K562 (cell line): ENCODE measurements around the gene SLC46A3. TPM values are rescaled to one million over a fixed set of nuclear protein-coding genes. Genes with fewer than 3 reads are reported as not detected.

Experiments used
- CTBP1 ChIP-seq: fragments of 450-650 bp; IDR thresholded peaks from 2 replicates; pipeline ENCODE4 v1.6.1; 2016; ENCODE audit warnings: borderline replicate concordance
- DLX4 ChIP-seq: fragments of 250-450 bp; sonication (Bioruptor Pico); IDR thresholded peaks from 2 replicates; pipeline ENCODE4 v1.6.1; 2021; ENCODE audit warnings: mild to moderate bottlenecking
- E4F1 ChIP-seq: fragments of 250-450 bp; sonication (Bioruptor Pico); IDR thresholded peaks from 2 replicates; pipeline ENCODE4 v1.5.0; 2021; ENCODE audit warnings: mild to moderate bottlenecking, borderline replicate concordance
- EP400 ChIP-seq: fragments of 450-650 bp; IDR thresholded peaks from 2 replicates; pipeline ENCODE4 v1.6.1; 2017; ENCODE audit warnings: antibody characterized with exemption, mild to moderate bottlenecking, moderate library complexity
- EWSR1 ChIP-seq: fragments of 450-650 bp; IDR thresholded peaks from 2 replicates; pipeline ENCODE4 v1.6.1; 2018; ENCODE audit warnings: borderline replicate concordance, mild to moderate bottlenecking, low read depth, moderate library complexity; ENCODE audit not compliant: partially characterized antibody
- EZH2 ChIP-seq: IDR thresholded peaks from 2 replicates; pipeline ENCODE4 v1.6.1; 2012; ENCODE audit warnings: low read depth, mild to moderate bottlenecking, inconsistent platforms, low read length, borderline replicate concordance
- FOXM1 ChIP-seq, 2 experiments: fragments of 450-650 bp in 1 of 2; sonication (generic) in 1 of 2; formaldehyde crosslinking in 1 of 2; IDR thresholded peaks; 2 replicates each; pipeline versions ENCODE4 v1.6.1 to v1.9.0; 2017 to 2022; ENCODE audit warnings: low read depth in 2 of 2, mild to moderate bottlenecking in 2 of 2, missing genetic modification reagents in 1 of 2, moderate library complexity in 1 of 2
- IRF1 ChIP-seq: sonication (generic); formaldehyde crosslinking; IDR thresholded peaks from 2 replicates; pipeline ENCODE4 v1.8.0; 2022; ENCODE audit warnings: missing genetic modification reagents, mild to moderate bottlenecking, borderline replicate concordance
- KLF6 ChIP-seq: fragments of 250-450 bp; sonication (Bioruptor Pico); IDR thresholded peaks from 2 replicates; pipeline ENCODE4 v1.4.0; 2020; ENCODE audit warnings: mild to moderate bottlenecking, moderate library complexity, borderline replicate concordance
- MAFK ChIP-seq: IDR thresholded peaks from 2 replicates; pipeline ENCODE4 v1.6.1; 2011; ENCODE audit warnings: low read length, improper control_type of control experiment
- MEF2D ChIP-seq: conservative IDR thresholded peaks from 2 replicates; pipeline ENCODE4 v1.6.1; 2016; ENCODE audit warnings: low read depth, missing genetic modification characterization, missing compliant biosample characterization
- MLX ChIP-seq, 2 experiments: fragments of 450-650 bp in 1 of 2; sonication (generic) in 1 of 2; formaldehyde crosslinking; conservative IDR thresholded peaks; 2 replicates each; pipeline versions ENCODE4 v1.4.0 to v1.8.1; 2020 to 2022; ENCODE audit warnings: mild to moderate bottlenecking in 1 of 2, missing genetic modification reagents in 1 of 2
- PHTF2 ChIP-seq: fragments of 250-450 bp; sonication (Bioruptor Pico); IDR thresholded peaks from 2 replicates; pipeline ENCODE4 v1.5.0; 2021; ENCODE audit warnings: mild to moderate bottlenecking
- ZBTB12 ChIP-seq: fragments of 250-450 bp; sonication (Bioruptor Pico); IDR thresholded peaks from 2 replicates; pipeline ENCODE4 v1.4.0; 2020
- ZC3H4 ChIP-seq: sonication (generic); formaldehyde crosslinking; IDR thresholded peaks from 2 replicates; pipeline ENCODE4 v1.9.0; 2021; ENCODE audit warnings: missing genetic modification reagents, borderline replicate concordance
- ZKSCAN8 ChIP-seq: fragments of 200-800 bp; sonication (Bioruptor generic); IDR thresholded peaks from 2 replicates; pipeline ENCODE4 v1.6.1; 2016; ENCODE audit warnings: missing genetic modification characterization, missing compliant biosample characterization
- ZNF277 ChIP-seq: fragments of 250-450 bp; sonication (Bioruptor Pico); IDR thresholded peaks from 2 replicates; pipeline ENCODE4 v1.8.0; 2022; ENCODE audit warnings: inconsistent platforms, mild to moderate bottlenecking, moderate library complexity, borderline replicate concordance
- ZNF324 ChIP-seq: fragments of 250-450 bp; sonication (Bioruptor Pico); IDR thresholded peaks from 2 replicates; pipeline ENCODE4 v1.4.0; 2020; ENCODE audit warnings: mild to moderate bottlenecking
- ZNF507 ChIP-seq: conservative IDR thresholded peaks from 2 replicates; pipeline ENCODE4 v1.6.1; 2017; ENCODE audit warnings: missing genetic modification characterization, missing compliant biosample characterization
- ZNF644 ChIP-seq: fragments of 200-800 bp; sonication (Bioruptor generic); IDR thresholded peaks from 2 replicates; pipeline ENCODE4 v1.6.1; 2016; ENCODE audit warnings: low read depth, missing genetic modification characterization, missing compliant biosample characterization
- polyA plus RNA-seq, 8 experiments: library from polyadenylated mRNA; depleted of rRNA in 4 of 8; stranded (reverse) in 5 of 8; unstranded in 3 of 8; fragments of >200 nt; fragmentation: Nextera tagmentation in 2 of 8; fragmentation: Illumina TruSeq in 1 of 8; extraction: Ambion mirVana in 2 of 8; extraction: Trizol in 1 of 8; gene quantifications; 2 replicates each; pipeline versions ENCODE4 v1.2.1 to v1.2.3, GENCODE V29; 2011 to 2014; ENCODE audit warnings: inconsistent platforms in 1 of 8, missing spikeins in 1 of 8
- total RNA-seq, 7 experiments: library from RNA; depleted of rRNA in 6 of 7; stranded (reverse); fragments of >200 nt in 6 of 7; fragmentation: Illumina TruSeq in 2 of 7; extraction: Trizol in 2 of 7; gene quantifications; 2 replicates each; pipeline versions ENCODE4 v1.2.1 to v1.2.3, GENCODE V29; 2011 to 2021; ENCODE audit warnings: low replicate concordance in 1 of 7

The SLC46A3 gene
- total and polyA plus RNA-seq, 9 of the 15 experiments (the other 6 are each of a cell fraction or from before 2014, with no cell fraction given) = 0.14 to 1.2 (median 0.51) TPM

- no peak for TF ChIP-seq DLX4
- no peak for TF ChIP-seq KLF6 (CRISPR knock-in tag)
- no peak for TF ChIP-seq PHTF2
- TF ChIP-seq MLX (CRISPR knock-in tag; conservative IDR thresholded peaks at IDR 0.05) = no peak
- no peak for TF ChIP-seq FOXM1 (IDR thresholded peaks at IDR 0.05; ENCODE audit: low read depth)
- no peak for TF ChIP-seq FOXM1 (CRISPR knock-in tag; IDR thresholded peaks at IDR 0.05; ENCODE audit: low read depth)
- TF ChIP-seq ZNF644 (tag) = no peak
- no peak for TF ChIP-seq ZC3H4 (CRISPR knock-in tag)
- no peak for TF ChIP-seq IRF1
- TF ChIP-seq ZNF507 (tag) = no peak
- no peak for TF ChIP-seq MAFK
- TF ChIP-seq ZNF324 (CRISPR knock-in tag) = no peak
- TF ChIP-seq E4F1 = no peak
- no peak for TF ChIP-seq ZNF277 (CRISPR knock-in tag)
- TF ChIP-seq CTBP1 = no peak
- TF ChIP-seq EZH2 = no peak
- no peak for TF ChIP-seq MEF2D (tag)
- TF ChIP-seq EP400 = peak; percentile 89
- TF ChIP-seq ZKSCAN8 (CRISPR knock-in tag) = no peak
- TF ChIP-seq ZBTB12 (CRISPR knock-in tag) = 0 out of 2 replicates have a peak, but pooled peaks have one; percentile 21
- no peak for TF ChIP-seq EWSR1
These were observed 59.8 kb downstream of the SLC46A3 start, which contains the start of gene POMP (continued) for GRCh38 chr13:28658796-28659620.
